Progenitor cell of endocrine pancreas (in vitro differentiated cells): ENCODE data around the gene H2AZ2. TPM values are rescaled to one million over a fixed set of nuclear protein-coding genes. Genes with fewer than 3 reads are reported as not detected.
"Not testable (repeated sequence)": the region's sequence is repeated elsewhere in the genome, so short reads cannot be mapped to it uniquely, and the experiment has no call there.

Experiments
- DNase-seq: peaks from one replicate; pipeline ENCODE4 v3.0.0; 2021; ENCODE audit warnings: low spot score; ENCODE audit not compliant: unreplicated experiment
- H3K27ac Mint-ChIP-seq: 2 replicates; pipeline ENCODE4 v1.8.0; 2021; ENCODE audit warnings: mild to moderate bottlenecking, moderate library complexity, mixed read lengths
- H3K27me3 Mint-ChIP-seq: 2 replicates; pipeline ENCODE4 v1.8.0; 2021; ENCODE audit warnings: mixed read lengths
- H3K36me3 Mint-ChIP-seq: 2 replicates; pipeline ENCODE4 v1.8.0; 2022; ENCODE audit warnings: mixed read lengths; ENCODE audit not compliant: insufficient read depth
- H3K4me1 Mint-ChIP-seq: 2 replicates; pipeline ENCODE4 v1.8.0; 2021; ENCODE audit warnings: low read depth, mixed read lengths
- H3K4me3 Mint-ChIP-seq: 2 replicates; pipeline ENCODE4 v1.8.0; 2021; ENCODE audit warnings: low read depth, mild to moderate bottlenecking, moderate library complexity, mixed read lengths
- H3K9me3 Mint-ChIP-seq: 2 replicates; pipeline ENCODE4 v1.8.0; 2021; ENCODE audit warnings: low read depth, mixed read lengths
- CTCF ChIP-seq: fragments of 200-600 bp; sonication (generic); IDR thresholded peaks from one replicate; pipeline ENCODE4 v1.5.0; 2021; ENCODE audit warnings: antibody characterized with exemption, mild to moderate bottlenecking; ENCODE audit not compliant: unreplicated experiment
- total RNA-seq: library from RNA; stranded (reverse); gene quantifications from 2 replicates; pipeline ENCODE4 v1.2.1, GENCODE V29; 2021

Gene H2AZ2
- total RNA-seq, 1 donor from 2014 or later: 244 TPM

- H3K36me3 Mint-ChIP-seq: no peaks in the 10 kb centered on the region
- no peak for TF ChIP-seq CTCF
- no peak overlapping the region for H3K4me3 Mint-ChIP-seq
- H3K9me3 Mint-ChIP-seq: no peaks in the 10 kb centered on the region
- H3K27ac Mint-ChIP-seq: no peak overlapping the region
- H3K27me3 Mint-ChIP-seq: no peaks in the 10 kb centered on the region
- DNase-seq: no peak
- no peaks in the 10 kb centered on the region for H3K4me1 Mint-ChIP-seq
Measured at GRCh38 chr7:44808914-44809393, 38.9 kb downstream of the H2AZ2 start.

GRCh38 chr7:44805950-44806349, 41.9 kb downstream of the H2AZ2 start:
- H3K27ac Mint-ChIP-seq: no peak overlapping the region
- no peaks in the 10 kb centered on the region for H3K9me3 Mint-ChIP-seq
- TF ChIP-seq CTCF: no peak
- H3K4me1 Mint-ChIP-seq: no peaks in the 10 kb centered on the region
- peaks cover 14% of the 10 kb centered on the region for H3K36me3 Mint-ChIP-seq
- H3K4me3 Mint-ChIP-seq: no peak overlapping the region
- H3K27me3 Mint-ChIP-seq: no peaks in the 10 kb centered on the region
- DNase-seq: no peak

GRCh38 chr7:44803828-44804519, 43.9 kb downstream of the H2AZ2 start:
- not testable (repeated sequence) for DNase-seq, H3K4me3 Mint-ChIP-seq, H3K27ac Mint-ChIP-seq, H3K4me1 Mint-ChIP-seq, H3K9me3 Mint-ChIP-seq, H3K27me3 Mint-ChIP-seq
- H3K36me3 Mint-ChIP-seq: peaks cover 27% of the 10 kb centered on the region

- H3K36me3 Mint-ChIP-seq: peaks cover 28% of the 10 kb centered on the region
- peak overlapping the region; percentile 65 for H3K27ac Mint-ChIP-seq
- DNase-seq: no peak
- H3K27me3 Mint-ChIP-seq: no peaks in the 10 kb centered on the region
- peaks cover 12% of the 10 kb centered on the region for H3K4me1 Mint-ChIP-seq
- no peaks in the 10 kb centered on the region for H3K9me3 Mint-ChIP-seq
- TF ChIP-seq CTCF: no peak
- no peak overlapping the region for H3K4me3 Mint-ChIP-seq
Measured at GRCh38 chr7:44802418-44803025, 45.4 kb downstream of the H2AZ2 start.

GRCh38 chr7:44801890-44802289, 46.0 kb downstream of the H2AZ2 start:
- H3K36me3 Mint-ChIP-seq: peaks cover 29% of the 10 kb centered on the region
- no peak for DNase-seq
- H3K27ac Mint-ChIP-seq: no peak overlapping the region
- no peak for TF ChIP-seq CTCF
- H3K27me3 Mint-ChIP-seq: no peaks in the 10 kb centered on the region
- H3K4me3 Mint-ChIP-seq: no peak overlapping the region
- no peaks in the 10 kb centered on the region for H3K9me3 Mint-ChIP-seq
- peaks cover 13% of the 10 kb centered on the region for H3K4me1 Mint-ChIP-seq

- no peak for DNase-seq
- Mint-ChIP-seq H3K36me3 (peaks cover 29% of the 10 kb centered on the region), H3K27ac (peak overlapping the region; percentile 59), H3K4me1 (peaks cover 13% of the 10 kb centered on the region), H3K4me3 (peak overlapping the region; percentile 6), H3K27me3 (no peaks in the 10 kb centered on the region), H3K9me3 (no peaks in the 10 kb centered on the region)
- TF ChIP-seq CTCF: no peak
Measured at GRCh38 chr7:44799939-44800338, 47.9 kb downstream of the H2AZ2 start.
